ENCODE results near the gene ANKMY1. TPM values are rescaled to one million over a fixed set of nuclear protein-coding genes. Genes with fewer than 3 reads are reported as not detected.
"Not testable (repeated sequence)": the region's sequence is repeated elsewhere in the genome, so short reads cannot be mapped to it uniquely, and the experiment has no call there.

ANKMY1 gene
- total and polyA plus RNA-seq, 7 experiments from 2014 or later = 7.7 to 83.4 (median 34.8) TPM

DNA sequence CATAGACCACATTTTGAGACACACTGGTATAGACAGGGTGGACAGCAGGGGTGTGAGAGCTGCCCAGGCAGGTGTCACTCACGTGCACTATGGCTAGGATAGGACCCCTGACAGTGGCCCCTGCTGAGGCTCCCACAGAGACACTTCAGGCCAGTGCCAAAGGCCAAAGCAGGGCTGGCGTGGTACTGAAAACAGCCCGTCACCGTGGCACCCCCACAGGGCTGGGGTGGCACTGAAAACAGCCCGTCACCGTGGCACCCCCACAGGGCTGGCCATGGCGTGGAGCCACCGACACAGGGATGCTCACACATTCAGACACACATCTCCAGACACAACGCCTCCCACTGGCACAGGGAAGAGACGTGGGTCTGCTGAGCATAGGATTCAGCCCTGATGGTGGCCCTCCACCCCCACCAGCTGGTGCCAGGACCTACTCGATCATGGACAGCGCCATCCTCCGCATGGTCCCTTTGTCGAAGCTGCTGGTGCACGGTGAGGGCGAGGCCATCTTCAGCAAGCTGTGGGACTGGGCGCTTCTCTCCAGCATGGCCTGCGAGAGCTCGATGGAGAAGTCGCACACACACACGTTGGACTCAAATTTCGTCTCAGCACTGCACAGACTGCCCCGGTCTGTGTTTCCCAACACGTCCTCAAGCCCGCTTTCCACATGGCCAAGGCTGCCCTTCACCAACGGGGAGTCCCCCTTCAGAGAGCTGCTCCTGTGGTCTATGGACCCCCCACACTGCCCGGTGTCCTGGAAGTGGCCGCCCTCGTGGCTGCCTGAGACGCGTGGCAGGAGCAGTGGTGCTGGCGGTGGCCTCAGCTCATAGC lies 34.1 kb downstream of the ANKMY1 start:
- H3K27me3 Mint-ChIP-seq = peaks cover 0 to 4% (median 0%) of the 10 kb centered on the region in 5 donors
- peaks cover 0 to 35% (median 4%) of the 10 kb centered on the region in 11 donors for H3K9me3 Mint-ChIP-seq
- ChIA-PET CTCF (no interaction called here), POLR2A (no interaction called here)
- Histone ChIP-seq H3K9me3 (ENCODE audit: control insufficient read depth in 2 of 3, low read length in 3 of 3) (no peaks in the 10 kb centered on the region), H3K4me3 (ENCODE audit: low read length) (no peak overlapping the region), H3K36me3 (ENCODE audit: control insufficient read depth in 2 of 3, insufficient read depth in 3 of 3, low read length in 3 of 3) (peaks cover 0 to 42% (median 0%) of the 10 kb centered on the region in 3 experiments), H3K27ac (ENCODE audit: low read depth, low read length) (no peak overlapping the region), H3K4me1 (ENCODE audit: control insufficient read depth in 2 of 2, insufficient read depth in 2 of 2, low read length in 2 of 2) (no peaks in the 10 kb centered on the region), H3K27me3 (ENCODE audit: control insufficient read depth in 2 of 2, insufficient read depth in 2 of 2, low read length in 2 of 2) (no peaks in the 10 kb centered on the region)
- peaks cover 0 to 14% (median 9%) of the 10 kb centered on the region in 7 donors for H3K4me1 Mint-ChIP-seq
- H3K36me3 Mint-ChIP-seq = peaks cover 16 to 70% (median 63%) of the 10 kb centered on the region in 5 donors
- intact Hi-C loops (cut with micrococcal nuclease) = no loop called here
- DNase-seq (no peak), ATAC-seq (no peak)
- H3K27ac Mint-ChIP-seq = no peak overlapping the region
- H3K4me3 Mint-ChIP-seq = no peak overlapping the region

GRCh38 chr2:240522406-240522805 lies 35.4 kb downstream of the ANKMY1 start:
- Mint-ChIP-seq H3K27ac (no peak overlapping the region), H3K27me3 (peaks cover 0 to 4% (median 0%) of the 10 kb centered on the region in 5 donors)

DNA sequence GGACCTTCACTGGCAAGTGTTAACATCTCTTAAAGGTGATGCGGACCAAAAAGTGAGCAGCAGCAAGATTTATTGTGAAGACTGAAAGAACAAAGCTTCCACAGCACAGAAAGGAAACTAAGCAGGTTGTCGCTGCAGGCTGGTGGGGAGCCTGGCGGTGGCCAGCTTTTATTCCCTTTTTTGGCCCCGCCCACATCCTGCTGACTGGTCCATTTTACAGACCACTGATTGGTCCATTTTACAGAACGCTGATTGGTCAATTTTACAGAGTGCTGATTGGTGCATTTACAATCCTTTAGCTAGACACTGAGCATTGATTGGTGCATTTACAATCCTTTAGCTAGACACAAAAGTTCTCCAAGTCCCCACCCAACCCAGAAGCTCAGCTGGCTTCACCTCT lies 35.9 kb downstream of the ANKMY1 start:
- ATAC-seq; H3K27ac ChIP-seq (ENCODE audit: low read depth, low read length); H3K4me3 Mint-ChIP-seq; POLR2A ChIA-PET; H3K9me3 ChIP-seq (ENCODE audit: control insufficient read depth in 2 of 3, low read length in 3 of 3); H3K4me3 ChIP-seq (ENCODE audit: low read length); H3K27me3 ChIP-seq (ENCODE audit: control insufficient read depth in 2 of 2, insufficient read depth in 2 of 2, low read length in 2 of 2); H3K27ac Mint-ChIP-seq; H3K27me3 Mint-ChIP-seq; H3K4me1 ChIP-seq (ENCODE audit: control insufficient read depth in 2 of 2, insufficient read depth in 2 of 2, low read length in 2 of 2); intact Hi-C loops (cut with micrococcal nuclease): not testable (repeated sequence)
- H3K4me1 Mint-ChIP-seq = peaks cover 0 to 11% (median 7%) of the 10 kb centered on the region in 7 donors
- H3K36me3 Mint-ChIP-seq = peaks cover 9 to 68% (median 53%) of the 10 kb centered on the region in 5 donors
- peak in 1 of 9 donors; percentile 7 for DNase-seq
- CTCF ChIA-PET = interaction anchor here (1.1 kb wide), 1 partner anchor 8 kb away, joined by 3 read pairs; no protein-coding TSS in a partner anchor
- peaks cover 0 to 24% (median 4%) of the 10 kb centered on the region in 11 donors for H3K9me3 Mint-ChIP-seq
- H3K36me3 ChIP-seq (ENCODE audit: control insufficient read depth in 2 of 3, insufficient read depth in 3 of 3, low read length in 3 of 3) = peaks cover 0 to 37% (median 0%) of the 10 kb centered on the region in 3 experiments

More at GRCh38 chr2:240522406-240522805, 35.4 kb downstream of the ANKMY1 start:
- Histone ChIP-seq H3K36me3 (ENCODE audit: control insufficient read depth in 2 of 3, insufficient read depth in 3 of 3, low read length in 3 of 3) (peaks cover 0 to 37% (median 0%) of the 10 kb centered on the region in 3 experiments), H3K27ac (ENCODE audit: low read depth, low read length) (no peak overlapping the region), H3K9me3 (ENCODE audit: control insufficient read depth in 2 of 3, low read length in 3 of 3) (no peaks in the 10 kb centered on the region), H3K4me3 (ENCODE audit: low read length) (no peak overlapping the region), H3K4me1 (ENCODE audit: control insufficient read depth in 2 of 2, insufficient read depth in 2 of 2, low read length in 2 of 2) (no peaks in the 10 kb centered on the region), H3K27me3 (ENCODE audit: control insufficient read depth in 2 of 2, insufficient read depth in 2 of 2, low read length in 2 of 2) (no peaks in the 10 kb centered on the region)
- ATAC-seq (no peak), DNase-seq (no peak)
- Mint-ChIP-seq H3K4me3 (no peak overlapping the region), H3K4me1 (peaks cover 0 to 13% (median 9%) of the 10 kb centered on the region in 7 donors), H3K36me3 (peaks cover 13 to 71% (median 58%) of the 10 kb centered on the region in 5 donors), H3K9me3 (peaks cover 0 to 30% (median 4%) of the 10 kb centered on the region in 11 donors)
- ChIA-PET CTCF (interaction anchor here (1.1 kb wide), 1 partner anchor 8 kb away, joined by 3 read pairs; no protein-coding TSS in a partner anchor), POLR2A (no interaction called here)
- intact Hi-C loops (cut with micrococcal nuclease) = no loop called here

- no peak for ATAC-seq
- no peaks in the 10 kb centered on the region for H3K9me3 ChIP-seq (ENCODE audit: control insufficient read depth in 2 of 3, low read length in 3 of 3)
- Mint-ChIP-seq H3K9me3 (peaks cover 0 to 19% (median 4%) of the 10 kb centered on the region in 11 donors), H3K36me3 (peaks cover 9 to 67% (median 45%) of the 10 kb centered on the region in 5 donors), H3K4me3 (peak overlapping the region in 3 of 10 donors; percentile 23 to 43 (median 25)), H3K27ac (peak overlapping the region in 4 of 9 donors; percentile 47 to 87 (median 66)), H3K27me3 (peaks cover 0 to 4% (median 0%) of the 10 kb centered on the region in 5 donors), H3K4me1 (peaks cover 0 to 11% (median 6%) of the 10 kb centered on the region in 7 donors)
- H3K36me3 ChIP-seq (ENCODE audit: control insufficient read depth in 2 of 3, insufficient read depth in 3 of 3, low read length in 3 of 3) = peaks cover 0 to 37% (median 0%) of the 10 kb centered on the region in 3 experiments
- intact Hi-C loops (cut with micrococcal nuclease) = no loop called here
- no peak for DNase-seq
- no peak overlapping the region for H3K27ac ChIP-seq (ENCODE audit: low read depth, low read length)
- POLR2A ChIA-PET = no interaction called here
- no peaks in the 10 kb centered on the region for H3K4me1 ChIP-seq (ENCODE audit: control insufficient read depth in 2 of 2, insufficient read depth in 2 of 2, low read length in 2 of 2)
- H3K4me3 ChIP-seq (ENCODE audit: low read length) = no peak overlapping the region
- no peaks in the 10 kb centered on the region for H3K27me3 ChIP-seq (ENCODE audit: control insufficient read depth in 2 of 2, insufficient read depth in 2 of 2, low read length in 2 of 2)
- CTCF ChIA-PET = no interaction called here
Observed at GRCh38 chr2:240520974-240521350, 36.8 kb downstream of the ANKMY1 start.

DNA sequence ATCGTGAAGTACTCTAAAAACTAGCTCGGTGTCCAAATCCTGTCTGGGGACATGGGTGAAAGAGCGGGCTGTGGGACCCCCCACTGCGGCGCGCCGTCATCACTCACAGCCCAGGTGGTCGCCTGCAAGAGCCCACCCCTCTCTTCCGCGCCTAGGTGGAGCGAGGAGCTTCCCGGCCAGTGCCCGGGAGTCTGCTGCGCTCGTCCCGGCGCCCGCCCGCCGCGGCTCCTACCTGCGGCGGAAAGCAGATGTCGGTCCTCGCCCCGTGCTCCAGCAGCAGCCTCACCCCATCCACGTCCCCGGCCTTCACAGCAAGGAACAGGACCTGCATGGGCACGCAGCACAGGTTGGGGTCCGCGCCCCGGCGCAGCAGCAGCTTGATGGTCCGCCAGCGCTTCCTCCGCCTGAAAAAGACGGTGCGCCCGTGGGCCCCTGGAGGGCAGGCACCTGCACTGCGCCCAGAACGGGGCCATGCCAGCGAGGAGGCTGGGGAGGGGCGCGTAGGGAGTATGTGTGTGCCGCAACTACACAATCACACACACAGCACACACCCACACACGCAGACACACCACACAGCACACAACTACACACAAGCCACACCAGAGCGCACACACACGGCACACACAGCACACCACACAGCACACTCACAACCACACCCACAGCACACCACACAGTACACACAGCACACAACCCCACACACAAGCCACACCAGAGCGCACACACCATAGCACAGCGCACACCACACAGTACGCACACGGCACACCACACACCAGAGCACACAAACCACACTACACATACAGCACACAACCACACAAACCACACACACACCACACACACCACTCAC lies 37.4 kb downstream of the ANKMY1 start:
- H3K4me1 ChIP-seq (ENCODE audit: control insufficient read depth in 2 of 2, insufficient read depth in 2 of 2, low read length in 2 of 2) = no peaks in the 10 kb centered on the region
- H3K9me3 ChIP-seq (ENCODE audit: control insufficient read depth in 2 of 3, low read length in 3 of 3) = no peaks in the 10 kb centered on the region
- H3K27ac Mint-ChIP-seq = peak overlapping the region in 4 of 9 donors; percentile 47 to 87 (median 66)
- intact Hi-C loops (cut with micrococcal nuclease) = no loop called here
- H3K9me3 Mint-ChIP-seq = peaks cover 0 to 15% (median 4%) of the 10 kb centered on the region in 11 donors
- DNase-seq = no peak
- H3K4me3 Mint-ChIP-seq = peak overlapping the region in 4 of 10 donors; percentile 2 to 43 (median 24)
- peaks cover 0 to 4% (median 0%) of the 10 kb centered on the region in 5 donors for H3K27me3 Mint-ChIP-seq
- no peaks in the 10 kb centered on the region for H3K27me3 ChIP-seq (ENCODE audit: control insufficient read depth in 2 of 2, insufficient read depth in 2 of 2, low read length in 2 of 2)
- H3K36me3 ChIP-seq (ENCODE audit: control insufficient read depth in 2 of 3, insufficient read depth in 3 of 3, low read length in 3 of 3) = peaks cover 0 to 31% (median 0%) of the 10 kb centered on the region in 3 experiments
- ATAC-seq = peak; percentile 18
- ChIA-PET CTCF (interaction anchor here (1.2 kb wide), 1 partner anchor 46 kb away, joined by 3 read pairs; no protein-coding TSS in a partner anchor), POLR2A (no interaction called here)
- peaks cover 9 to 64% (median 41%) of the 10 kb centered on the region in 5 donors for H3K36me3 Mint-ChIP-seq
- H3K27ac ChIP-seq (ENCODE audit: low read depth, low read length) = no peak overlapping the region
- H3K4me1 Mint-ChIP-seq = peaks cover 0 to 11% (median 6%) of the 10 kb centered on the region in 7 donors
- no peak overlapping the region for H3K4me3 ChIP-seq (ENCODE audit: low read length)

Measured in naive thymus-derived CD4-positive, alpha-beta T cell (primary cell).